ENCODE measurements around the gene MTOR. TPM values are rescaled to one million over a fixed set of nuclear protein-coding genes. Genes with fewer than 3 reads are reported as not detected.
A peak's percentile ranks its signal among the peaks of the same experiment; 100 is the strongest.

The MTOR gene
- total RNA-seq, 2 donors from 2014 or later = 32.6 to 38.3 TPM

DNA sequence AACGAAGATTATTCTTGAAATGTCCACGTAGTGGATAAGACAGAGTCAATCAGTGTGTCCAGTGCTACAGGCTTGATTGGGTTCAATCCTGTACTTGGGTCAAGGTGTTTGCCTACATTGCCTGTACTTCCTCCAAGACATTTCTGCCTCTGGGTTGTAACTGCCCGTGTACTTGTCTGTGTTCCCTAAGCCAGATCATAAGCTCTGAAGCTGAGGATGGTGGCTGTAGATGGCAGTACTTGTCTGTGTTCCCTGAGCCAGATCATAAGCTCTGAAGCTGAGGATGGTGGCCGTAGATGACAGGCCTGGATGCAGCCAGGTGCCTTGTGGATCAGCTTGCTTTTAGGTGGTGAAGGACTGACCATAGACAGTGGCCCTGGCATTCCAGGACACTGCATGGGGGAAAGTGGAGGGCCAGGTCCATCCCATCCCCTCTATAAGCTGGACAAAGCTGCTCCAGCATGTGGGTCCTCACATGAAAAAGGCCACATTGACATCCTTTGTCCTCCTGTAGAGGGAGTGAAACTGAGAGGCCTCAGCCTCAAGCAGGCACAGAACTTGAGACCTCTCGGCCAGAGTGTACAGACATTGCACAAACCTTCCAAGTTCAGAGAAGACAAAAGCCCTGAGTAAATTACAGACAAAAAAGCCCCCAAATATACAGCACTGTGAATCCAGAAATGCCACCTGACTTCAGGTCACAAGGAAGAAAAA is 200.5 kb downstream of the MTOR start:
- Mint-ChIP-seq H3K36me3 (ENCODE audit: insufficient read depth in 2 of 2) (peaks cover 6 to 25% of the 10 kb centered on the region in 2 donors), H3K4me3 (peak overlapping the region; percentile 92 to 98), H3K9me3 (no peaks in the 10 kb centered on the region), H3K27ac (peak overlapping the region; percentile 51), H3K27me3 (ENCODE audit: low read depth) (no peaks in the 10 kb centered on the region), H3K4me1 (ENCODE audit: low read depth) (peaks cover 60% of the 10 kb centered on the region)
- ATAC-seq (replicated peaks in 1 of 2) = no peak
- DNase-seq = no peak

DNA sequence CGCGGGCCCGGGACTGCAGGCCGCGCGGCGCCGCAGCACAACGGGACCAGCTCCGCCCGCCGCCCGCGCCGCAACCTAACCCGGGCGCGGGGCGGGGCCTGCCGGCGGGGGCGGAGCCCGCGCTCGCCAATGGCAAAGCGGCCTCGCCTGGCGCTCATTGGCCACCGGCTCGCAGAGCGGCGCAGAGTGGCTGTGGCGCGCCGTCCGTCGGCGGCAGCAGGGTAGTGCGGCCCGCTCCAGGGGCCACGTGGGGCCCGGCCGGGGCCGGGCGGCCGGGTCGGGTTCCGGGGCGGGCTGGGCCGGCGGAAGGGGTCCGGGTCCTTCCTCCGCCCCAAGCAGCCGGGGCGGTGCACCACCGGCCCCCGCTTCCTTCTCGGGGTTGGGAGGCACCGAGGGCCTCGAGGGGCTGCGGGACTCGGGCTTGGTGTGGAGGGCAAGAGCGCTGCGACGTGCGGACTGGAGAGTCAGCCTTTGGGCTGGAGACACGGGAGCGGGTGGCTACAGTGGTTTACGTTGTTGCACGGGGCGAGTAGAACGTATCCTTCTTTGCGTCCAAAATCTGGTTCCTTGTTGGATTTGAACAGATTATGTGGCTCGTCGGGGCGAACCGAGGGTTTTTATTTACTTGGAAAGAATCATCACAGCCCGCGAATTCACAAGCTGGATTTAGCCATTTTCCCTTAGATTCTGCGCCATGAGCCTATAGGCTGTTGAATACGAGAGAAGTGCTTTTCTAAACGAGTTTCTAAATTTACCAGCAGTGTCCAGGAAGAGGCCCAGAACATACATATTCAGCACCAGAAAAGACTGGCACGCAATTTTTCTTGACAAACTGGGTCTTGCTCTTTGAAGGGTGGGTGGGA is 202.2 kb downstream of the MTOR start, which contains the start of gene SRM:
TSS of gene SRM (minus strand) at position 51 of the 863 bp plus-strand sequence. CDS start 75 bp downstream, outside the sequence.
- H3K4me1 Mint-ChIP-seq (ENCODE audit: low read depth) = peaks cover 61% of the 10 kb centered on the region
- peaks cover 6 to 18% of the 10 kb centered on the region in 2 donors for H3K36me3 Mint-ChIP-seq (ENCODE audit: insufficient read depth in 2 of 2)
- H3K27me3 Mint-ChIP-seq (ENCODE audit: low read depth) = no peaks in the 10 kb centered on the region
- DNase-seq (peak; percentile 93 to 96), ATAC-seq (replicated peaks in 1 of 2) (peak; percentile 94 to 95)
- peak within 1 kb of the TSS; percentile 98 for H3K4me3 Mint-ChIP-seq
- peak within 1 kb of the TSS; percentile 91 for H3K27ac Mint-ChIP-seq
- H3K9me3 Mint-ChIP-seq = no peaks in the 10 kb centered on the region

DNA sequence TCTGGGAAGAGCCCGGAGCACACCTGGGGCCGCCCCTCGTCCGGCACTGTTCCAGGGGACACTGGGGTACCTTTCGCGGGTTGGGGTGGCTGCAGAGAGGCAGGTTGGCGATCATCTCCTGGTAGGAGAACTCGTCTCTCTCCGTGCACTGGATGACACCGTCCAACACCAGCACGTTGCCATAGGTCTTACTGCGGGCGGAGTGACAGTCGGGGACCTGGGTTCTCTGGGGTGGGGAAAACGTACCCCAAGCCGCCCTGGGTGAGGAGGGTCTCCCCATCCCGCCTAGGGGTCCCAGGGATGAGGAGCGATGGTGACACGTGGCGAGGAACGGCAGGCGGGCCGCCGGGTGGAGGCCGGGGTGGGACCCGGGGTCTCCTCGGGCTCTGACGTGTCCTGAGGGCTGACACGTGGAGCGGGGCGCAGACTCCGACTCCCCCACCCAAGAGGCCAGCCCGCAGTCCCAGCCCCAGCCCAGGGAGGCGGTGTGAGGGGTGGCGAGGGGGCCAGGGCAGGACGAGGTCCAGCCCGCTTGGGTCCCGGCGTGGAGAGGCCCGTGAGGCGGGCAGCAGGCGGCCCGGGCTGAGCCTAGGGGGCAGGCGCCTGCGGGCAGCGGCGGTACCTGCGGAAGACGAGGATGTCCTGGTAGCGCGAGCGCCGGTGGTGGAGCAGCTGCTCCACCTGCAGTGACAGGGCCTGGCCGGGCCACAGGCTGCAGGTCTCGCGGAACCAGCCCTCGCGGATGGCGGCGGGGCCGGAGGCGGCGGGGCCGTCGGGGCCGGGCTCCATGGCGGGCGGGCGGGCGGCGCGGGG is 203.0 kb downstream of the MTOR start:
- ATAC-seq (replicated peaks in 1 of 2) (peak; percentile 26 to 33), DNase-seq (no peak)
- Mint-ChIP-seq H3K27me3 (ENCODE audit: low read depth) (no peaks in the 10 kb centered on the region), H3K4me3 (peak overlapping the region; percentile 87 to 98), H3K9me3 (no peaks in the 10 kb centered on the region), H3K36me3 (ENCODE audit: insufficient read depth in 2 of 2) (peaks cover 8 to 13% of the 10 kb centered on the region in 2 donors), H3K4me1 (ENCODE audit: low read depth) (peaks cover 61% of the 10 kb centered on the region), H3K27ac (peak overlapping the region; percentile 75)

DNA sequence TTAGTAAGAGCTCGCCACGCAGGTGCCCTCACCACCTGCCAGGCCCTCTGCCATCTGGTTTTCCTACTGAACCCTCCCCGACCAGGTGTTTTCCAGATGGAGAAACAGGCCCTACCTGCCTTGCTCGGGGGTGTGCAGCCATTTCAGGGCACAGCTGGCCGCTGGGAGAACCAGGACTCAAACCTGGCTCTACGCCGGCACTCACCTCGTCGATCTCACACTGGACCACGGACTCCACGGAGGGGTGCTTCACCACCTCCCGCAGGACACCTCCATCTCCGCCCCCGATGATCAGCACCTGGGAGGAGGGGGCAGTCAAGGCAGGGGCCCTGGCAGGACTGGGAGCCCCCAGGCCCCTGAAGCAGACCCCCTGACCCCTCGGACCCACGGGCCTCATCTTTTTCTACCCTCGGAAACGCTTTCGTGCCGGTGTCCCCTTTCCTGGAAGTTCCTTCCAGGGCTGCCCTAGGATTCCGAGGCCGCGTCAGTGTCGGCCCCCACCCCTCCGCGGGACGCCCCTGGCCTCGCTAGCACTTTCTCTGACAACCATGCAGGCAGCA is 203.7 kb downstream of the MTOR start:
- peak overlapping the region; percentile 75 for H3K27ac Mint-ChIP-seq
- no peak for DNase-seq
- no peaks in the 10 kb centered on the region for H3K9me3 Mint-ChIP-seq
- peaks cover 58% of the 10 kb centered on the region for H3K4me1 Mint-ChIP-seq (ENCODE audit: low read depth)
- ATAC-seq (replicated peaks in 1 of 2) = no peak
- H3K36me3 Mint-ChIP-seq (ENCODE audit: insufficient read depth in 2 of 2) = peaks cover 7 to 13% of the 10 kb centered on the region in 2 donors
- no peaks in the 10 kb centered on the region for H3K27me3 Mint-ChIP-seq (ENCODE audit: low read depth)
- H3K4me3 Mint-ChIP-seq = peak overlapping the region; percentile 87 to 98

DNA sequence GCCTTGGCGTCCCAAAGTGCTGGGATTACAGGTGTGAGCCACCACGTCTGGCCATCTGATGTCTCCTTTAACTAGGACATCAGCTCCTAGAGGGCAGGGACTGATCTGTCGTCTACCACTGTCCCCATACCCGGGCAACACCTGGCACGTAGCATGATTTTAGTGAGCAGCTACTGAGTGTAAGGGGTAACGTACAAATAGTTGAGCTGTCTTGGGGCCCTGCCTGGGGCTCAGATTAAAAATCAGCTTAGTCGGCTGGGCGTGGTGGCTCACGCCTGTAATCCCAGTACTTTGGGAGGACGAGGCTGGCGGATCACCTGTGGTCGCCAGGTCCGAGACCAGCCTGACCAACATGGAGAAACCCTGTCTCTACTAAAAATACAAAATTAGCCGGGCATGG is 204.3 kb downstream of the MTOR start:
- Mint-ChIP-seq H3K36me3 (ENCODE audit: insufficient read depth in 2 of 2) (peaks cover 7 to 13% of the 10 kb centered on the region in 2 donors), H3K27ac (no peak overlapping the region)

DNA sequence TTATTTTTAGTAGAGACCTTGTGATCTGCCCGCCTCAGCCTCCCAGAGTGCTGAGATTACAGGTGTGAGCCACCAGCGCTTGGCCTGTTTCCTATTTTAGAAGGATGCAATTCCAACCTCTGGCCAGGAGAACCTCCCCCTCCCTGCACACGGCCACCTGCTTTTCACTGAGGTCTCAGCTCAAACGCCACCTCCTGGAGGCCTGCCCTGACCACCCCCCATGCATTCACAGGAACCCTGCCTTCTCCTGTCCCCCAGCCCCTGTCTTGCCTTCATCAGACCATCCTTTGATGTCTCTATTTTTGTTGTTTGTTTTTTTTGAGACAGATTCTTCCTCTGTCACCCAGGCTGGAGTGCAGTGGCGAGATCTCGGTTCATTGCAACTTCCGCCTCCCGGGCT is 204.9 kb downstream of the MTOR start:
- H3K27me3 Mint-ChIP-seq (ENCODE audit: low read depth) = no peaks in the 10 kb centered on the region
- peak overlapping the region in 1 of 2 donors; percentile 29 for H3K4me3 Mint-ChIP-seq
- no peak overlapping the region for H3K27ac Mint-ChIP-seq
- DNase-seq = no peak
- H3K4me1 Mint-ChIP-seq (ENCODE audit: low read depth) = peaks cover 46% of the 10 kb centered on the region
- ATAC-seq (replicated peaks in 1 of 2) = no peak
- H3K36me3 Mint-ChIP-seq (ENCODE audit: insufficient read depth in 2 of 2) = peaks cover 7 to 11% of the 10 kb centered on the region in 2 donors
- H3K9me3 Mint-ChIP-seq = no peaks in the 10 kb centered on the region

More for the DNA sequence above, 204.3 kb downstream of the MTOR start:
- no peak for DNase-seq
- no peak for ATAC-seq (replicated peaks in 1 of 2)
- Mint-ChIP-seq H3K9me3 (no peaks in the 10 kb centered on the region), H3K4me3 (peak overlapping the region in 1 of 2 donors; percentile 98), H3K27me3 (ENCODE audit: low read depth) (no peaks in the 10 kb centered on the region), H3K4me1 (ENCODE audit: low read depth) (peaks cover 52% of the 10 kb centered on the region)

Other genes with a start within 250 kb of the MTOR start
- gene TARDBP, start 249.9 kb downstream of the MTOR start, total RNA-seq = 100 to 1,000 TPM; 149 to 156 TPM
- gene MASP2, start 215.3 kb downstream of the MTOR start, total RNA-seq = under 1 TPM; 0.19 to 0.56 TPM
- 10 to 100 TPM; 58.8 to 77.5 TPM for gene SRM, start 202.5 kb downstream of the MTOR start, total RNA-seq
- gene EXOSC10, start 162.7 kb downstream of the MTOR start, total RNA-seq = 10 to 100 TPM; 70.2 to 84.6 TPM
- not detected for gene ANGPTL7, start 73.2 kb downstream of the MTOR start, total RNA-seq
- 10 to 100 TPM; 28.5 to 32.9 TPM for gene UBIAD1, start 10.6 kb upstream of the MTOR start, total RNA-seq
- under 1 TPM; 0.42 to 0.46 TPM for gene DISP3, start 216.6 kb upstream of the MTOR start, total RNA-seq

All from activated T-cell treated with anti-CD3 and anti-CD28 coated beads, Interleukin-2, amount 50 U/mL, for 72 hours (primary cell).